ENCODE results near the gene NELL2. TPM values are rescaled to one million over a fixed set of nuclear protein-coding genes. Genes with fewer than 3 reads are reported as not detected.

The NELL2 gene
- polyA plus RNA-seq, 1 experiment = 0.43 TPM

- DNase-seq (ENCODE audit: low read depth, low spot score) = no peak
- POLR2A ChIA-PET = no interaction called here
- H3K27me3 ChIP-seq (ENCODE audit: control insufficient read depth, insufficient read depth, low read length) = no peaks in the 10 kb centered on the region
- no peak overlapping the region for H3K4me3 ChIP-seq (ENCODE audit: low read depth, low read length)
- no peak overlapping the region for H3K27ac ChIP-seq (ENCODE audit: low read depth, low read length)
- CTCF ChIA-PET = no interaction called here
- TF ChIP-seq, protein P1, sequence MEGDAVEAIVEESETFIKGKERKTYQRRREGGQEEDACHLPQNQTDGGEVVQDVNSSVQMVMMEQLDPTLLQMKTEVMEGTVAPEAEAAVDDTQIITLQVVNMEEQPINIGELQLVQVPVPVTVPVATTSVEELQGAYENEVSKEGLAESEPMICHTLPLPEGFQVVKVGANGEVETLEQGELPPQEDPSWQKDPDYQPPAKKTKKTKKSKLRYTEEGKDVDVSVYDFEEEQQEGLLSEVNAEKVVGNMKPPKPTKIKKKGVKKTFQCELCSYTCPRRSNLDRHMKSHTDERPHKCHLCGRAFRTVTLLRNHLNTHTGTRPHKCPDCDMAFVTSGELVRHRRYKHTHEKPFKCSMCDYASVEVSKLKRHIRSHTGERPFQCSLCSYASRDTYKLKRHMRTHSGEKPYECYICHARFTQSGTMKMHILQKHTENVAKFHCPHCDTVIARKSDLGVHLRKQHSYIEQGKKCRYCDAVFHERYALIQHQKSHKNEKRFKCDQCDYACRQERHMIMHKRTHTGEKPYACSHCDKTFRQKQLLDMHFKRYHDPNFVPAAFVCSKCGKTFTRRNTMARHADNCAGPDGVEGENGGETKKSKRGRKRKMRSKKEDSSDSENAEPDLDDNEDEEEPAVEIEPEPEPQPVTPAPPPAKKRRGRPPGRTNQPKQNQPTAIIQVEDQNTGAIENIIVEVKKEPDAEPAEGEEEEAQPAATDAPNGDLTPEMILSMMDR (IDR thresholded peaks at IDR 0.05; ENCODE audit: low read depth, low read length) = no peak
- H3K9me3 ChIP-seq (ENCODE audit: control insufficient read depth, insufficient read depth, low read length) = no peaks in the 10 kb centered on the region
Observed at GRCh38 chr12:44589697-44590096, 286.4 kb downstream of the NELL2 start.

- Histone ChIP-seq H3K4me3 (ENCODE audit: low read depth, low read length) (no peak overlapping the region), H3K9me3 (ENCODE audit: control insufficient read depth, insufficient read depth, low read length) (no peaks in the 10 kb centered on the region), H3K27ac (ENCODE audit: low read depth, low read length) (no peak overlapping the region), H3K27me3 (ENCODE audit: control insufficient read depth, insufficient read depth, low read length) (no peaks in the 10 kb centered on the region)
- TF ChIP-seq, protein P1 (IDR thresholded peaks at IDR 0.05; ENCODE audit: low read depth, low read length) = no peak
- no peak for DNase-seq (ENCODE audit: low read depth, low spot score)
- ChIA-PET CTCF (no interaction called here), POLR2A (no interaction called here)
Observed at GRCh38 chr12:44588651-44589050, 287.5 kb downstream of the NELL2 start.

- CTCF ChIA-PET = no interaction called here
- TF ChIP-seq, protein P1 (IDR thresholded peaks at IDR 0.05; ENCODE audit: low read depth, low read length) = no peak
Observed at GRCh38 chr12:44584625-44585024, 291.5 kb downstream of the NELL2 start.

DNA sequence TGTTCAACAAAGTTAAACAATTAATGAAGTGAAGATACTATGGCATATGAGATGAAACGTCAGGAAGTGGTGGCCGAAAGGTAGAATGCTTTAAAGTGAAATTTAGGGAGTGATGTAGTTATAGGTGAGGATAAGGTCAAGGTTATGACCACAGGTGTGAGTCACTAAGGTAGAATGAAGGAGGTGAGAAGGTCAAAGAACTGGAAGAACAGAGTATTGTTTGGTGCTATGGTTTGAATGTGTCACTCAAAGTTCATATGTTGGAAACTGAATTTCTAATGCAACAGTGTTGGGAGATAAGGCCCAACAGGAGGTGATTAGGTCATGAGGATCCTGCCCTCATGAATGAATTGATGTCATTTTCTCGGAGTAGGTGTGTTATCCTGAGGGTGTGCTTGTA lies 293.6 kb downstream of the NELL2 start:
- Histone ChIP-seq H3K4me3 (ENCODE audit: low read depth, low read length) (no peak overlapping the region), H3K9me3 (ENCODE audit: control insufficient read depth, insufficient read depth, low read length) (no peaks in the 10 kb centered on the region), H3K27me3 (ENCODE audit: control insufficient read depth, insufficient read depth, low read length) (no peaks in the 10 kb centered on the region), H3K27ac (ENCODE audit: low read depth, low read length) (no peak overlapping the region)
- CTCF ChIA-PET = no interaction called here
- TF ChIP-seq, protein P1 (IDR thresholded peaks at IDR 0.05; ENCODE audit: low read depth, low read length) = no peak
- DNase-seq (ENCODE audit: low read depth, low spot score) = no peak
- POLR2A ChIA-PET = no interaction called here

More at GRCh38 chr12:44584625-44585024, 291.5 kb downstream of the NELL2 start:
- POLR2A ChIA-PET = no interaction called here
- no peak for DNase-seq (ENCODE audit: low read depth, low spot score)
- H3K4me3 ChIP-seq (ENCODE audit: low read depth, low read length) = no peak overlapping the region
- H3K27me3 ChIP-seq (ENCODE audit: control insufficient read depth, insufficient read depth, low read length) = no peaks in the 10 kb centered on the region
- H3K27ac ChIP-seq (ENCODE audit: low read depth, low read length) = no peak overlapping the region
- no peaks in the 10 kb centered on the region for H3K9me3 ChIP-seq (ENCODE audit: control insufficient read depth, insufficient read depth, low read length)

GRCh38 chr12:44581642-44582242 lies 294.4 kb downstream of the NELL2 start:
- Histone ChIP-seq H3K27me3 (ENCODE audit: control insufficient read depth, insufficient read depth, low read length) (no peaks in the 10 kb centered on the region), H3K4me3 (ENCODE audit: low read depth, low read length) (no peak overlapping the region), H3K27ac (ENCODE audit: low read depth, low read length) (no peak overlapping the region), H3K9me3 (ENCODE audit: control insufficient read depth, insufficient read depth, low read length) (no peaks in the 10 kb centered on the region)
- TF ChIP-seq, protein P1 (IDR thresholded peaks at IDR 0.05; ENCODE audit: low read depth, low read length) = no peak
- ChIA-PET POLR2A (no interaction called here), CTCF (no interaction called here)
- DNase-seq (ENCODE audit: low read depth, low spot score) = no peak
